ENCODE data around the gene STC2.

STC2 gene

DNA sequence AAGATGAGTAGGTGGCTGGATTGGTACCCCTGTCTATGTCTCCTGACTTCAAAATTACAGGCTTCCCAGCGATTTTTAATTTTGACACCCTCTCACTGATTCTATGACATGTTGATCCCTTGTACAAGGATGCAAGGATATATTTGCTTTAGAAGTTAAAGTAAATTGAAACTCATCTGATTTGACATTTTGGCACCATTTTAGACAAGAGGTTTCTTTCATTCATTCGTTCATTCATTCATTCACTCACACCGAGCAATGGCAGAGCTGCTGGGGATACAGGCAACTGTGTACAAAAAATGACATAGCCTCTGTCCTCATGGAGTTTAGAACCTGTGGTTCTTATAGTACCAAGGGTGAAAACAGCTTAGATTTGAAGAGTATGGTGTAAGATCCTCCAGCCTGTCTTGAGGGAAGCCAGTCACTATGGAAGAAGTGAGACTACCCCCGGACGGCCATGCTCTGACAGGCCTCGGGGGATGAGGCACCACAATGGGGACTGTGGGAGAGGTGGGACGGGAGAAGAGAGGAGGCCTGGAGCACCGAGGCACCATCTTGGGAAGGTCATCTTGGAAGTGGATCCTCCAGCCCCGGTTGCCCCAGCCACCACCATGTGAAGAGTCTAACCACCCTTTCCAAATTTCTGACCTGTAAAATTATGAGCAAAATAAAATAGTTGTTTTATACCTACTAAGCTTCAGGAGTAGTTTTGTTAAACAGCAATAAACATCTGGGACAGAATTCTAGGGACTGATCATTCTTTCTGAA lies 16.2 kb downstream of the STC2 start:
- DNase-seq = no peak

DNA sequence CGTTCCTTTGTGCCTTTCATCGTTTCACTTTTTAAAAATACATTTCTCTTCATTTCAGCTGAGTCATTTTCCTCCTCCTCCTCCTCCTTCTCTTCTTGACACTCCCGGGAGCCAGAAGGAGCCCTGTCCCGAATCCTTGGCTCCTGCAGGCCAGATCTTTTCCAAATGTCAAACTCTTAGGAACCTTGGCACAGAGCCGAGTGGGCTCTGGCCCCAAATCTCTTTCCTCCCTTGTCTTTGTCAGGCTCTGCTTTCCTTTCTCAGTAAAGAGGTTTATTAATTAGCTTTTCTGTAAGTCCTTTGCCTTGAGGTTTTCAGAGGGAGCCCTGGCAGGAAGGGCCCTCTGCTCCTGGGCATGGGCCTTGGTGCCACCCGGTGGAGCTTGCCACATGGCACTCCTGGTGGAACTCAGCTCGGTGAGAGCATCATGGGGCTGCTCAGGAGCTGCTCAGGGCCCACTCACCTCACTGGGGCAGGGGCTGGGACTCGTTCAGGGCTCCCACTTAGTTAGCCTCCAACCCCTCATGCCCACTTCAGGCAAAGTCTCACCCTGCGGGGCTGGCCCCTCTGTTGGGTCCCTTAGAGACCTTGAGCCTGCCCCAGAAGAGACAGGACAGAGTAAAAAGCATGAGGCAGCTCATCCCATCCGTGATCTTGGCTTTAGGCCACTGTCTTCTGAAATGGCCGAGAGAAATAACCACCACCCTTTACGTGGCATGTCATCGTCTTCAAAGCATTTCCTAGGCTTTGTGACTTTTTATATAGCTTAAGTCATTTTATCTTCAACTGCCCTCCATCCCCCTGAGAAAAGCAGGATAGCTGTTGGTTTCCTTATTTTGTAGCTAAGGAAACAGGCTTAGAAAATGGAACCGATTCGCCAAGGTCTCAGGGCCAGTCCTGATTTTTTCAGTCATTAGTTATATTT lies 17.1 kb downstream of the STC2 start:
- no peak for DNase-seq

DNA sequence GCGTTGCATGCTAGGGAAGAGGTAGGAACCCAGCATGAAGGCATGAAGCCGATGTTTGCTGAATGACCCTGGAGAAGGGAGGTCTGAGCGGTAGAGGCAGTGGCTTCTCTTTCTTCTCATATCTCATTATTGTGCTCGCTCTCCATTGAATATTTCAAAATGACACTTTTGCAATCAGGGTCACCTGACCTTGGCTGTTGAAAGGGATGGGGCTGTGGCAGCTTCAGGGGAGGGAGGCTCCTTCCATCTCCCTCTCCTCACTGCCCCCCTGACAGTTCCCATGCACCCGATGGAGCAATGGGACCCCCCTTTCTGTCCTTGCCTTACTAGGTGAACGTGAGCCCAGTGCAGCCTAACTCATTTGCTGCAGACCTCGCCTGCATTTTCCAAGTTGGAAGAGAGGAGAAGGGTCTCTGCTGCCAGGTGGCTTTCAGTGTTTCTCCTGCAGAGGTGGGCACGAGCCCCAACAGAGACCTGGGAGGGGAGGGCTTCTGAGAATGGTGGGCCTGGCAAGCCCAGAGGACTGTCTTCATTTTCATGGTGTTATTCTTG lies 17.9 kb downstream of the STC2 start:
- no peak for DNase-seq

DNA sequence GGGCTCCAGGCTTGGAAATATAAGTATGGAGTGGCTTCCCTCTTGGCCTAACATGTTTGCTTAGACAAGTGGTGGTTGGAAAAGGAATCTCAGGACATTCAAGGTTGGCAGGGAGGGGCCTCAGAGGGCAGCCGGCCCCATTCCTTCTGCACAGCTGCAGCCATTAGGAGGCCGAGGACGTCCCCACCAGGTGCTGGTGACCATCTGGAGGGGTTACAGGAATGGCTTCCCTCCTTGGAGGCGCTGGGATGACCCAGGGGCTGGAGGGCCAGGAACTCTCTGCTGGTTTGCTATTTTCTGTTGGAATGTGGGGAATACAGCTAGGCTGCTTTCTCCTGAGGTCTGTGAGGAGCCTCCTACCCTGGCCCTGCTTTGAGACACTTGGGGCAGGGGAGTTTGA lies 18.5 kb downstream of the STC2 start:
- DNase-seq = no peak

DNA sequence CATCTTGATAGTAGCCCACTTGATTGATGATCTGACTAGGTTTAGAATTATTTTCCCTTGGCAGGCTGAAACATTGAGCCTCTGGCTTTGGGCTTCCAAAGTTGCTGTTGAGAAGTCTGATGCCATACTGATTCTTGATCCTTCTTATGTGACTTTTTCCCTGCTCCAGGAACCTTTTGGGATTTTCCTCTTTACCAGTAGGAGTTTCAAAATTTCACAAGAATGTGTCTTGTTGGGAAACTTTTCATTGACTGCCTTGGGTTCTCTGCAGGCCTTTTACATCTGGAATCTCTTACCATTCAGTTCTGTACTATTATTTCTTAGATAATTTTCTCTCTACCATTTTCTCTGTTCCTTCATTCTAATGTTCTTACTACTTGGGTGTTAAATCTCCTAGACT lies 20.0 kb downstream of the STC2 start:
- no peak for DNase-seq

DNA sequence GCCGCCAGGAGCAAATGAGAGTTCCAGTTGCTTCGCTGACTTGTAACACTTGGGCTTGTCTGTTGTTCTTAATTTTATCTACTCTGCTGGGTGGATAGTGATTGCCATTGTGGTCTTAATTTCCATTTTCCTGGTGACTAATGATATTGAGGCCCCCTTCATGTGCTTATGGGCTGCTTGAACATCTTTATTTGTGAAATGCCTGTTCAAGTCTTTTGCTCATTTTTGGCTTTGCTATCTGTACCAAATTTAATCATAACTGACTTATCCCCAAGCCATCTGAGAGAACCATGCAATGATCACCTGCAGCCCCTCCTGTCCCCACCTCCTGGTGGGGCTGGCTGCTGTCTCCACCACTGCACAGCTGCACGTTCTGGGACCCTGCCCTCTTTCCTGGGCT lies 20.5 kb downstream of the STC2 start:
- DNase-seq = no peak

DNA sequence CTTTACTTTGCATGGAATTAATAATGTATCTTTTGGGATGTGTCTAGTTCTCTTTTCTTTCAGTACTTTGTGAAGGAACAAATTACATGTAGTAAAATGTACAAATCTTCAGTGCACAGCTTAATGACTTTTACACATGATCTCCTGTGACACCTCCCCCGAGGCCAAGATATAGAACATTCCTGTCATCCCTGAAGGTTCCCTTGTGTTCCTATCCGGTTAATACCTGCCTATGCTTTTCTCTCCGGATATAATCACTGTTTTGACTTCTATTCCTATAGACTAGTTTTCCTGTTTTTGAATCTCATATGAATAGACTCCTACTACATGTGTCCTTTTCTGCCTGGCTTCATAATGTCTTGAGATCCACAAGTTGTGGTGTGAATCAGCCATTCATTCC lies 21.5 kb downstream of the STC2 start:
- no peak for DNase-seq

DNA sequence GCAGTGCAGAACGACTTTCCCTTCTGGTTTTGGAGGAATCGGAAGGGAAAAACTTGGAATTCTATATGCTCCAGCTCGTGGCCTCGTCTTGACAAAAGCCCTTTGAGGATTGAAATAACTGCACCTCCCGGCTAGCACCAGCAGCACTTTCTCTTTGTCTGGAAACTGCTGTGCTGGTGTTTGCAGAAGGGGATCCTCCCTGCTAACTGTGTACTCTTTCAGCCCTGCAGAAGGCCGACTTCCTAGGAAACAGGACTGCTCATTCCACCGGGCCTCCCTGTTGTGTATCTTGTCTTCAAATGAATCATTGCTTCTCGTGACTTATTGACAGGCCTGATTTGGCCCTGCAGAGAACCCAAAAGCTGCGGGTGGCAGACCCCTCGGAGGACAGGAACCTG lies 23.6 kb downstream of the STC2 start:
- no peak for DNase-seq

DNA sequence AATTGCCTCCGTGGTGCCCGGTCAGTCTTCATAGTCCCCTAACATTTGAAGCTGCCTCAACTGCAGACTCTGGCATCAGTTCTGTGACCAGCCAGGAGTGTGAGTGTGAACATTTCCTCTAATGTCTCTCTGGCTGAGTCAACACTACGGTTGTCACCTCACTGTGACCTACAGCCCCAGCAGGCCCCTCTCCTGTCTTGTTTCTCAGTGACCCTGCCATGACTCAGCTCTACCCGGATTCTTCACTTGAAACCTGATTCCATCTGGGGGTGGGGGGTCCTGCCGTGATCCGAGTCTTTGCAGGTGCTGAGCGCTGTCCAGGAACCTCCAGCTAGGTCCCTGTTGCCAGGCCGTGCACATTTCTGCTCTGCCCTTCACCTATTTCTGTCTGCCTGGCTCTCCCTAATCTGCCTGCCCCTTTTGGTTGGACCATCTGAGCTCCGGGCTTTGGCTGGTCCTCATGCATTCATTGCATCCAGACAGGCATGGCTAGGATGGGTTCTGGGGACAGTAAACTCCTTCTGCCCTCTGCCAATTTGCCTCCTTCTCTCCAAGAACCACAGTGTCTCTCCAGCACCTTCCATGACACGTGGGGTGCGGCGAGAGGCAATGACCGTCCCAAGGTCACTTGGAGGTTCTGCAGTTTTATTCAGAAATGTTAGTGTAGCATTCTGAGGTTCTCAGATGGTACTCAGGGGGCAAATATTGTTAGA lies 24.2 kb downstream of the STC2 start:
- no peak for DNase-seq

DNA sequence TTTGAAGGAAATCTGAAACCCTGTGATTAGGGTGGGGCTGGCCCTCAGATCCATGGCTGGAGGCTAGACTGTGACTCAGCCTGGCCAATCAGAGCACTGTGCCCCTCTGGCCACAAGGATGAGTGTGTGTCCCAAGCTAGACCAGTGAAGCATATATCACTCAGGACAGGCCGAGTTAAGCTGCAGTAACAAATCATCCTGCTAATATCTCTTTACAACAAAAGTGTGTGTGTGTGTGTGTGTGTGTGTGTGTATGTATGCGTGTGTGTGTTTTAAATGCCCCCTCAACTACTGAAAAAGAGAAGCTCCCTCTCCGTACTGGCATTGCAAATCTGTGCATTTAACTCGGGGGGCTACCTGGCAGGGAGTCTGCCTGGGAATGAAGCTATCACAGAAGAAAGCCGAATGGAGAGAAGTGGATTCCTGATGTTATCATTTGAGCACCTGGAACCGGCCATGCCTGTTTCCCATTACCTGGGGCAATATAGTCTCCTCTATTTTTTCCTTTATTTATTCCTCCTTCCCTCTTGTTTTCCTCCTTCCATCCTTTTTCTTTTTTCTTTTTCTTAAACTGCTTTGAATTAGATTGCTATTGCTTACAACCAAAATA lies 25.6 kb downstream of the STC2 start:
- no peak for DNase-seq

DNA sequence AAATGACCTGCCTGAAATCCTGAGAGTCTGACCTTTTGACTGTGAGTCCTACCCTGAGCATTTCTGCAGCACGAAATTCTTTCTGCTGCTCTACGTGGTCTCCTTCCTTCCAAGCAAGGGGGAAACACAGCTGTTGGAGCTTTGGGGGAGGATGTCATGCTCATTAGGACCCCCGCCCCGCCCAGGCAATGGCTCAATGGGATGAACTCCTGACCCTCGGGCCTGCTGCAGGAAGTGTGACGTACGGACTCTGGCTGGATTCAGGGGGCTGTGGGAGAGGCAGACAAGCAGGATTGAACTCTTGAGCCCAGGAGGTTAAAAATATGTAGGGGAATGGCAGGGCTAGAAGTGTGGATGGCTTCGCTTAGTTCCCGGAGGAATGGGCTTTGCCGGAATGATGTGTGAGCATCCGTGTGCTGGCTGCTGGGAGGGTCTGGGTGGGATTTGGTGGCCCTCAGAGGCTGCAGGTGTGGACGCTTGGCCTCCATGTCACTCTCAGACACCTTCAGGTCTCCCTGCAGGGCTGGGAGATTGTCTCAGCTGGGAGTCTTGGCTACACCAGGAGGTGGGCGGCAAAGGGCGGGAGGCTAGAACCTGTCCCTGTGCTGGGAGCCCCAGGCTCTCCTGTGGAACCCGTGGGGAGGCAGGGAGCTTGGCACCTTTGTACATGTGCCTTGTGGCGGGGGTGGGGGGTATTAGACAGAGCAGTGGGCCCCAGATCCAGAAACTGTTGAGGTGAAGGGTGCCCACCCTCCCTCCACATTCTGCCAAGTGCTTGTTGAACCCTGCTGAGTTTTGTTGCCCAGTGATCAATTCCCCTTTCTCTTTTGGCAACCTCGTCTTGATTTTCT lies 26.3 kb downstream of the STC2 start:
- DNase-seq = no peak

DNA sequence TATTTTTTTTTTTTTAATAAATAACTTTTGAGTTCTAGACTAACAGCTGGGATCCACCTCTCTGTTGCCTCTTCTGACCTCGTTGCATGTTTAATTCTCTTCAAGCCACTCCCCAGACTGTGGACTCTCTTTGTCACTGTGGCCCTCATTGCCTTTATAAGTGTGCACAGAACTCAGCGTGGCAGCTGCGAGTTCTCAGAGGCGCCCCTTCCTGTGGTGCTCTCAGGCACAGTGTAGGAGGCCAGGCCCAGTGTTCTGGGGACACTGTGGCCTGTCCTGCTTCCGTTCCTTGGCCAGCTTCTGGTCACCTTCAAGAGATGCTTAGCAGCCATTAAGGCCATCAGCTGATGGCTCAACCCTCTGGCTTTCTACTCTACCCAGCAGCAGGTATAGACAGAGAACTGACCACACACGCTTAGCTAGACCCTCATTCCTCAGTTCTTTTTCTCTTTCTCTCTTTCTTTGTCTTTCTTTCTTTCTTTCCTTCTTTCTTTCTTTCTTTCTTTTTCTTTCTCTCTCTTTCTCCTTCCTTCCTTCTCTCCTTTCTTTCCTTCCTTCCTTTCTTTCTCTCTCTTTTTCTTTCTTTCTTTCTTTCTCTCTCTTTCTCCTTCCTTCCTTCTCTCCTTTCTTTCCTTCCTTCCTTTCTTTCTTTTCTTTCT lies 27.7 kb downstream of the STC2 start:
- DNase-seq = no peak

DNA sequence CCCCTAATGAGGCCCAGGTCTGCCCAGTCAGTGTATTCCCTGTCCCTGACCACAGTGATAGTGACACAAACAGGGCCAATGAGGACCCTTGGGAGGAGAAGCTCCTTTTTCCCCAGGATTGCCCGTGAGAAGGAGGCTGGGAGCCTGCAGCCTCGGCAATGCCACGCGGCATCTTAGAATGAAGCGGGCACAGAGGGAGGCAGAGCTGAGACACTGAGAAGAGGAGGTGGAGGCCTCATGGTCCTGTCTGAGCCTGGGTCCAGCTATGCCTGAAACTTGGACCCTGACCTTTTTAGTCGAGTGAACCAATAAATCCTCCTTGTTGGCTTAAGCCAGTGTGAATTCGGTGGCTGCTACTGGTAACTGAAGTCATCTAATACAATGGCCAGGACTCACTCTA lies 28.4 kb downstream of the STC2 start:
- no peak for DNase-seq

DNA sequence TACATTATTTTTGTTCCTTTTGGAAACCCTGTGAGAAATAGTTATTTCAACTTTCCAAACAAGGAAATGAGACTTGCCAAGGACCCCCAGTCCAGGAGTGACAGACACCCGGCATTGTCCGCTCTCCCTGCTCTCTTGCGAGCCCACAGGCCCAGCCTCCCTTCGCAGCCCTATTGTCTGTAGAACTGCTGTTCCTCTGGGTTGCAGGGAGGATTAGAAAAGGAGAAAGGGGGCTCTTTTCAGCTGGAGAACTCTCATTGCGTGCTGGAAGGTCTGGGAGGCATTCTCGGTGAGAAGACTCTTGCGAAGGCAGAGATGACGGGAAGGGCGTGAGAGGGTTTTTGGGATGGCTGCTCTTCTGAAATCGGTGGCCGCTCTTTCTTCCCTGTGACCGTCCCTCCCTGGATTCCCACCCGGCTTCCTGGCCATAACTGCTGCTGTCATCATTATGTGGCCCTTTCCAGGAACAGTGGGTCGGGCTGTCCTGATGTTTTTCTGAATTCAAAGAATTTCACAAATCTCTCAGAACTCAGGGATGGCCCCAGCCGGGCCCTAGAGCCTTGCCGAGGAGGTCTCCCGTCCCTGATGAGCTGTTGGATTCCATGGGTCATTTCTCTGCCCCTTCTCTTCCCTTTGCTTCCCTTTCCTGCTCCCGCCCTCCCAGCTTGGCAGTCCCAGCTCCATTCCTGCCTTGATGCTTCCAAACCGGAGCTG lies 29.8 kb downstream of the STC2 start:
- no peak for DNase-seq

DNA sequence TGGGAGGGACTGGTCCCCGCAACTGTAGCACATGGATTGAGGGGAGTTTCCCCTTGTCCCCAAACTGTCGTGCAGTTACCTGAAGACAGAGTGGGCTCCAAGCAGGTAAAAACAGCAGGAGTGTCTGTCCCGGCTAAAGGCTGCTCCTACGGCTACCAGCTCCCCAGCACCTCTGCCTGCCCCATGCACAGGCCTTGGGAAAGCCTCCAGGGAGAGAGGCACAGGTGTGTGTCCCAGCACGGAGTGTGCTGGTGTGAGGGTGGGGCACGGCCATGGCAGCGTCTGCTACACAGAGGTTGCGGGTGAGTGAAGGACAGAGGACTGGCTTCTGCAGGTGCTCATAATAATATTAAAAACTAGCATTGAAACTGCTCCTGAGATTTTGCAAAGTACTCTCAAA lies 30.4 kb downstream of the STC2 start:
- no peak for DNase-seq

DNA sequence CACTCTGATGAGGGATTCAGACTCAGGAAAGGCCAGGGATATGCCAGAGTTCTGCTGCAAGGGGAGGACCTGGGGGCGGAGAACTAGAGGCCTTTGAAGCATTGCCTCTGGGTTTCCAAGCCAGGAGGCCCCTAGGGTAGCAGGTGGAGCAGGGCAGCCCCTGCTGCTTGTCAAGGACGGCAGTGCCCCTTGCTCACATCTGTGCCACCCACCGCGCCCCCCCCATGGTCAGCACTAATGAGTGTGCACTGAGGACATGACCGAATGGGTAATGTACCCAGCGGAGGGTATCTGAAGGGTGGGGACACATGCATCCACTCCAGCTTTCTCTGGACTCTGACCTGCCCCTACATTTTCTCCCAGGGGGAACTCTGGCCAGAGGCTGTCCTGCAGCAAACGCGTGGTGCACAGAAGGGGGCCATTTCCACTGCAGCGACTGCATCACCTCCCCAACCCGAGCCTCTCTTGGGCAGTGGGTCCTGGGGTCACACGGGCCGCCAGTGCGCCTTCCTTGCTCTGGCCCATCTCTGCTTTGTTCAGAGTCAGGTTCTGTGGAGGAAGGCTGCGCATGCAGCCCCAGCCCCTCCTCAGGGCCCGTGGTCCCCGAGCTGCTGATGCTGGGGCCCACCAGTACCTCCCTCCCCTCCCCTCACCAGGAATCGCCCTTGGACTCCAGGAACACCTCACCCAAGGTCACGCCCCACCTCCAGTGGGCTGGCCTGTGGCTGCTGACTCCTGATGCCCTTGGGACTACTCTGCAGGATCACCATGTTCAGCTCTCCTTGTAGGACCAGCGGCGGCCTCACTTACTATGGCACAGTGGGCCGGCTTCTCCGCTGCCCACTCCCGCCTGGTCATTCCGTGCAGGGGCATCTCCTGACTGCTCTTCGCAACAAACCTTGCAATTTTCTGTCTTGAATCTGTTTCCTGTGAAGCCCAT lies 31.2 kb downstream of the STC2 start:
- DNase-seq = no peak

DNA sequence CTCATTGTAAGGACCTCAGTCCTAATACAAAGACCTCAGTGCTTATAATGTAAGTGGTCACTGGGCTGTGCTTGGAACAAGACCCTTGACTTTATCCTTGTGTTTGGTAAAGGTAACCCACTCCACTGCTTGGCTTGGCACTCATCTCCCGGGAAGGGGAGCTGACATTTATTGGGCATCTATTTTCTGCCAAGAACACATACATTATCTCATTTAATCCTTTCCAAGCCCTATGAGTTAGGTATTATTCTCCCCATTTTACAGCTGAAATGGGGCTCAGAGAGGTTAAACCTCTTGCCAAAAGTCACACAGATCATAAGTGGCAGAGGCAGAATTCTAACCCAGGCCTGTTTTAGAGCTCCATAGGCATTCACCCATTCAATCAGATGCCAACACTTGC lies 32.4 kb downstream of the STC2 start:
- no peak for DNase-seq

DNA sequence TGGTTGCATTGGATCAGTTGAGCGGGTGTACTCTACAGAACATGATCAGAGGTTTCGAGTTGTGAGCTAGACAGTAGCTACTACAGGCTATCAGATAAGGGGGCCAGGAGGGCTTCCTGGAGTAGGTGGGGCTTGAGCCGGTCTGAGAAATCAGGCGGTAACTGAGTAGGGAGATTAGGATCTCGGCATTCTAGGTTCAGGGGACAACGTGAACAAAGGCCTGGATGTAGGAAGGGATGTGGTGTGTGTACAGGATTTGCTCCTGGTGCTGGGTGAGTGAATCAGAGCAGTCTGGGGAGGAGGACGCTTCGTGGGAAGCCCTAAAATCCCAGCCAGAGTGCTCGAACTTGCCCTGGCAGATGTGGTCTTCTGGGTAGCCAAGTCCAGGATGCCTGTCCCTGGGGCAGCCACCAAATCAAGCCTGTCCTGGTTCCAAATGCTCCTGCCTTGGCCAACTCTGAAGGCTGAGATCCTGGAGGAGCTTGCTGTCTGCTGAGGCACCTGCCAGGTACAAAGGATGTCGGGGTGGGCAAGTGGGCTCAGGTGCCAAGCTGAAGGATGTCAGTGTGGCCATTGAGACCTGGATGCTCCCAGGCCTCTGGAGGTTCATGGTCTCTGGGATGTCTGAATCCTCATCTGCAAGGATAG lies 33.4 kb downstream of the STC2 start:
- no peak for DNase-seq

Data from bone marrow (tissue), 2 donors.